ENCODE measurements around the gene PRDX5.

The PRDX5 gene

GRCh38 chr11:64327993-64328392, 10.1 kb downstream of the PRDX5 start:
- DNase-seq: no peak

DNA sequence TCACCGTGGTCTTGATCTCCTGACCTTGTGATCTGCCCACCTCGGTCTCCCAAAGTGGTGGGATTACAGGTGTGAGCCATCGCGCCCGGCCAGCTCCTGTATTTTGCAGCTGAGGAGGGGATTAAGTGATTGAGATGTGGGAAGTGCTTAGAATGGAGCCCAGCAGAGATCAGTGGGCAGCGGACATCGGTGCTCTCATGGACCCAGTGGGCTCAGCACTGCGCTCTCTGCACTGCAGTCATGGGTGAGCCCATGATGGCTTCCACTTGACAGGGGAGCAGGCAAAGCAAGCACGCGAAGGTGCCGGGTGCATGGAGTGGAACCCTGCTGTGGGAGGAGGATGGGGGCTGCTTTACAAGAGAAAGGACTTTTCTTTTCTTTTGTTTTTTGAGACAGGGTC, 13.0 kb downstream of the PRDX5 start:
- no peak for DNase-seq

GRCh38 chr11:64331569-64332371, 13.8 kb downstream of the PRDX5 start:
- DNase-seq: peak; percentile 53

- DNase-seq: no peak
Measured at GRCh38 chr11:64333556-64333955, 15.6 kb downstream of the PRDX5 start.

DNA sequence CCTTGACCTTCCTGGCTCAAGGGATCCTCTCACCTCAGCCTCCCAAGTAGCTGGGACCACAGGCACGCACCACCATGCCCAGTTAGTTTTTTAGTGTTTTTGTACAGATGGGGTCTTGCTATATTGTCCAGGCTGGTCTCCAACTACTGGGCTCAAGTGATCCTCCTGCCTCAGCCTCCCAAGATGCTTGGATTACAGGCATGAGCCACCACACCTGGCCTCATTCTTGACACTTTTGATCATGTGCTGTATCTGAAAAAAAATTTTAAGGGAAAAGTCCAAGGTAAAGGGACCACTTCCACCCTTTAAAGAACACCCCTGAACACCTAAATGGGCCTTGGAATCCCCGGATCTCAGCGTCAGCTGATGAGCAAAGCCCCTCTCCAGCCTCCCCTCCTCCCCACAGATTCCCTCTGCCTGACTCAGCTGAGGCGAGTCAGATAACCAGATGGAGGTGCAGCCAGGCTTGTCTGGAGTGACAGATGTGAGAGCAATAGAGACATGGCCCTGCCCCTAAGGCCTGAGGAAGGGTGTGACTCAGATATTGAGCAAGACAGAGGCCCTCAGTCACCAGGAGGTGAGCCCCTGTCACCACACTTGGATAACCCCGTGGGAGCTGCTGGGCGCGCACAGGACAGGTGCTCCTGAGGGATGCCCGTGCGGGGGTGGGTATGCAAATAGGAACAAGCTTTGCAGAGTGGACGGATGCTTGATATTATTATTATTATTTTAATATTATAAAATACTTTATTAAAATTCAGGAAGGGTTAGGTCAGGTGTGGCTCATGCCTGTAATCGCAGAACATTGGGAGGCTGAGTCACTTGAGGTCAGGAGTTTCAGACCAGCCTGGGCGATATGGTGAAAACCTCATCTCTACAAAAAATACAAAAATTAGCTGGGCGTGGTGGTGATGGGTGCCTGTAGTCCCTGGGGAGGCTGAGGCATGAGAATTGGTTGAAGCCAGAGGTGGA, 17.1 kb downstream of the PRDX5 start:
- DNase-seq: no peak

DNA sequence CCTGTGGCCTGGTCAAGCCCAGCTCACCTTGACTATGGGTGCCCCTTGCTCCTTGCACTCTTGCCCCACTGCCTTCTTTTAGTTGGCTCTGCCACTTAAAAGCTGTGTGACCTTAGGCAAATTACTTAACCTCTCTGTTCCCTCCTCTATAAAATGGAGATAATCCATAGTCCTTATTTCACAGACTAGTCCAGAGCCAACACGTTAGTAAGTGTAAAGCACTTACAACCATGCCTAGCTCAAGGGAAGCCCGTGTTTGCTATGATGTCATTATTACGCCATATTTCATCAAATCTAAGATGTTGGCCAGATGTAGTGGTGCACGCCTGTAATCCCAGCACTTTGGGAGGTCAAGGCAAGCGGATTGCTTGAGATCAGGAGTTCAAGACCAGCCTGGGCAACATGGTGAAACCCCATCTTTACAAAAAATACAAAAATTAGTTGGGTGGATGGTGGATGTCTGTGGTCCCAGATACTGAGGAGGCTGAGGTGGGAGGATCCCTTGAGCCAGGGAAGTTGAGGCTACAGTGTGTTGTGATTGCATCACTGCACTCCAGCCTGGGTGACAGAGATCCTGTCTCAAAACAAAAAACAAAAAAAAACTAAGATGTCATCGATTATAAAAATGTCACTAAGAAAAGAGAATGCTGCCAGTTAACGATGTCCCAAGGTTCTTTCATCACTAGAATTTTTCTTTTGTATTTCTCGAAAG, 19.8 kb downstream of the PRDX5 start:
- DNase-seq: no peak

- DNase-seq: no peak
Measured at GRCh38 chr11:64338716-64339115, 20.8 kb downstream of the PRDX5 start.

DNA sequence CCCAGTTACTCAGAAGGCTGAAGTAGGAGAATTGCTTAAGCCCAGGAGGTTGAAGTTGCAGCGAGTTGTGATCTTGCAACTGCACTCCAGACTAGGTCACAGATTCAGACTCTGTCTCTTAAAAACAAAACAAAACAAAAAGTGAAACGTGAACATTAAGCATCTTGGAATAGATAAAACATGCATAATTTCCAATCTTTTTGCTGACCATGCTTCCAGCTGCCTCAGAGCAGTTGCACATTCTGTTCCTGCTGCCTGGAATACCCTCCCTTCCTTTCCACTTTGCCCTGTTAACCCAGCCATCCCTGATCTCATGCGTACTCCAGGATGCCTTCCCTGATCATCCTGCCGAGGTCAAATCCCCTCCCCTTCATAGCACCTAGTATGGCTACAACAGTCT, 21.4 kb downstream of the PRDX5 start:
- no peak for DNase-seq

DNA sequence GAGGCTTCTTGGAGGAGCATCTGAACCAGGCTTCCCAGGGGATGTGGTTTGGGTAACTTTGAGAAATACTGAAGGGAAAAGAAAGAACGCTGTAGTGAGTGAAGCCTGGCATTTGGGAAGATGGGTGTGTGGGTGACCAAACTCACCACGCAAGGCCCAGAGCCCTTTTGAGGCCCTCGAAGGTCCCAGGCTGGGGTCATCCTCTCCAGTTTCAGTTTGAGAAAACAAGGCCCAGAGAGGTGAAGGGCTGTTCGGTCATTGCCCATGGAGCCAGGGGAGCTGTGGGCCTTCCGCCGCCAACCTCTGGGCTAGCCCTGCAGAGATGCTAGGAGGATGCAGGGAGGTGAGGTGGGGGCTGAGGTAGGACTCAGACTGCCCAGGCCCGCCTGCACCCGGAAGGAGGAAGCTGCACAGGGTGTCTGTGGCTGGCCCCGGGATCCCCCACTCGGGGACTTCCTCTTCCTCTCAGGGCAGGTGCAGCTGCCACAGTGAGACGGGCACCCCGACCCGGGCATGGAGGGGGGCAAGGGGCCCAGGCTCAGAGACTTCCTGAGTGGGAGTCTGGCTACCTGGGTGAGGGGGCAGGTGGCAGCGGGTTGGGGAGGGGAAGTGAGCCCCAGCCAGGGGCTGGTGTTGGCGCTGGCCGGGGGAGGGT, 22.0 kb downstream of the PRDX5 start, which contains the start of gene CCDC88B:
CCDC88B (plus strand) TSS at position 451 of the 655 bp plus-strand sequence; CDS start at position 514, 63 bp downstream.
- DNase-seq: no peak

GRCh38 chr11:64340671-64341335, 22.9 kb downstream of the PRDX5 start:
- DNase-seq: no peak

DNA sequence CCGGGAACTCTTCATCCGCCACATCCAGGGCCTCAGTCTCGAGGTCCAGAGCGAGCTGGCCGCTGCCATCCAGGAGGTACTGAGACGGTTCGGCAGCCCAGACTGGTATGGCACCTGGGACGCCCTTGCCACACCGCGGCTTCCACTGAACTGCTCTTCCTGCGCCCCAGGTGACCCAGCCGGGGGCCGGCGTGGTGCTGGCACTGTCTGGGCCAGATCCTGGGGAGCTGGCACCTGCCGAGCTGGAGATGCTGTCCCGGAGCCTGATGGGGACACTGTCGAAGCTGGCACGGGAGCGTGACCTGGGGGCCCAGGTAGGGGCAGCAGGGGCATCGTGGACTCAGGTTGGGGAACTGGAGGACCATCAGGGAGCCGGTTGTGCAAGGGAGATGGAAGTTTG, 23.5 kb downstream of the PRDX5 start:
- no peak for DNase-seq

DNA sequence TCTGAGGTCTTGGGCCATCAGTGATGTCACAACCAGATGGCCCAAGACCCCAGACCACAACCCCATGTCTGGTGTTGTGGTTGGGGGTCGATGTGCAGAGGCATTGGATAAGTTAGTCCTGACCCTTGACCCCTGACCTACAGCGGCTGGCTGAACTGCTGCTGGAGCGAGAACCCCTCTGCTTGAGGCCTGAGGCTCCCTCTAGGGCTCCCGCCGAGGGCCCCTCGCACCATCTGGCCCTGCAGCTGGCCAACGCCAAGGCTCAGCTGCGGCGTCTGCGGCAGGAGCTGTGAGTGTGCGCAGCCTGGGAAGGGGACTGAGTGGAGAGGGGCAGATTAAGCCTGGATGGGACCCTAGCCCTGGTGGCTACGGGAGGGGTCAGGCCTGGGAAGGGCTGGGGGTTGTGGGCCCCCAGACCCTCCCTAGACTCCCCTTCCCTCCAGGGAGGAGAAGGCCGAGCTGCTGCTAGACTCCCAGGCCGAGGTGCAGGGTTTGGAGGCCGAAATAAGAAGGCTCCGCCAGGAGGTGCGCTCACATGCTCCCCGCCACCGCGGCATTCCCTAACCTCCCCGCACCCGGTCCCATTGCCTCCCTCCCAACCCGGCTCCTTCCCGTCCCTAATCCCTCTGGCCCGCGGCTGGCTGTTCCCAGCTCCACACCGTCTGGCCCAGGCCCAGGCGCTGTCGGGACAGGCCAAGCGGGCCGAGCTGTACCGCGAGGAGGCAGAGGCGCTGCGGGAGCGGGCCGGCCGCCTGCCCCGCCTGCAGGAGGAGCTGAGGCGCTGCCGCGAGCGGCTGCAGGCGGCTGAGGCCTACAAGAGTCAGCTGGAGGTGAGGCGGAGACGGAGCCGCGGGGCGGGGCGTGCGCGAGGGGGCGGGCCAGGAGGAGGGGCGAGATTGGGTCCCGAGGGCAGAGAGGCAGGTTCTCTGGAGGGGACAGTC, 24.2 kb downstream of the PRDX5 start:
- peak; percentile 58 for DNase-seq

DNA sequence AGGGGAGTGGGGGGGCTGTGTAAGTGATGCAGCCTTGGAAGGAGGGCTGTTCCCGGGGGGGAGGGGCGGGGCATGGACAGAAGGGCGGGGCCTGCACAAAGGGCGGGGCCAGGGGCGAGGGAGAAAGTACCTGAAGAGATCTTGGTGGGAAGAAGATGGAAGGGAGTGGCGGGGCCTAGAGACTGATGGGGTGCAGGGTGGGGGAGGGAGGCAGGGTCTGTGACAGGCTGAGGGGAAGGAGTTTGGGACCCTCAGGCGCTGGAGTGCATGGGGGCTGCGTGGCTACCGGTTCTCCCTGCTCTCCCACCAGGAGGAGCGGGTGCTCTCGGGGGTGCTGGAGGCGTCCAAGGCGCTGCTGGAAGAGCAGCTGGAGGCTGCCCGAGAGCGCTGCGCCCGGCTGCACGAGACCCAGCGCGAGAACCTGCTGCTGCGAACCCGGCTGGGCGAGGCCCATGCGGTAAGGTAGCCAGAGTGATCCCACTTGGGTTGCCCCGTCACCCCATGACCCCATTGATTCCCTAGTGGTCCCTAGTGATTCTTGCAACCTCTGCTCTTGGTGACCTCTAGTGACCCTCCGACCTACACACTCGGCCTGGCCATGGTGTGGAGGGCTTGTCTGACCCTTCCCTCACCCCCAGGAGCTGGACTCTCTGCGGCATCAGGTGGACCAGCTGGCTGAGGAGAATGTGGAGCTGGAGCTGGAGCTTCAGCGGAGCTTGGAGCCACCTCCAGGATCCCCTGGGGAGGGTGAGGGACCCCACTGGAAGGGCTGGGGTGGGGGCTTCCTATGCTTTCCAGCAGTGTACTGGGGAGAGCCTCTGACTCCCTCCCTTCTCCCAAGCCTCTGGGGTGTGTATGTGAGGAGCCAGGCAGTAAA, 25.2 kb downstream of the PRDX5 start:
- no peak for DNase-seq

- DNase-seq: no peak
Measured at GRCh38 chr11:64343767-64344559, 26.0 kb downstream of the PRDX5 start.

DNA sequence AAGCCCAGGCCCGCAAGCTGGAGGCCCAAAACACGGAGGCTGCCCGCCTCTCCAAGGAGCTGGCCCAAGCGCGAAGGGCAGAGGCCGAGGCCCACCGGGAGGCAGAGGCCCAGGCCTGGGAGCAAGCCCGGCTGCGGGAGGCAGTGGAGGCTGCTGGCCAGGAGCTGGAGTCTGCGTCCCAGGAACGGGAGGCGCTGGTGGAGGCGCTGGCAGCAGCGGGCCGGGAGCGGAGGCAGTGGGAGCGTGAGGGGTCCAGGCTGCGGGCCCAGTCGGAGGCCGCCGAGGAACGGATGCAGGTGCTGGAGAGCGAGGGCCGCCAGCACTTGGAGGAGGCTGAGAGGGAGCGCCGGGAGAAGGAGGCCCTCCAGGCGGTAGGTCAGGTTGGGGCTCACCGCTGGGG, 26.9 kb downstream of the PRDX5 start:
- DNase-seq: no peak

GRCh38 chr11:64347193-64347867, 29.4 kb downstream of the PRDX5 start:
- DNase-seq: no peak

DNA sequence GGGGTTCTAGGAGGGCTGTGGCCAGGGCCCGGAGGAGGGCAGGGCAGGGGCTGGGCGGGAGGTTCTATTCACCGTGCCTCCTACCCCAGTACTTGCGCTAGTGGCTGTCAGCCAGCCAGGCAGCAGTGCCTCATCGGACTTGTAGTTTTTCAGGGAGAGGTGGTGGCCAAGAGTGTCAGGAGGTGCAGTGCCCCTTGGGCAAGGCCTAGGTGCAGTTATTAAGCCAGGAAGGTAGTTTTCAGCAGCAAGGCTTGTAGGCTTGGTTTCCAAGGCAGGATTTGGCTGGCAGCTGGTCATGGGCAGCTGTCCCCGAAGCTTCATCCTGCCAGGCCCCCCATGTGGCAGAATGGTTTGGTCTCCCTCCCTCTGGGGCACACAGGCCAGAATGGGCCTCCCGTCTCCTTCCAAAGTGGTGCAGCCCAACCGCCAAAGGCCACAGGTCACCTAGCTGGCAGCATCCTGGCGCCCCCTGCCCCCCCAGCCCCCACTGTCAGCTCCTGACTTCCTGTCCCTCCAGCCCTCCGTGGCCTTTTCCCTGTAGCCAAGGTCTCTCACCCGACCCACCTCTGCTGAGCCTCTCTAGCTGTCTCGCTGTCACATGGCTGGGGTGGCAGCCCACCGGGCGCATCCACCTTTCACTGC, 30.6 kb downstream of the PRDX5 start:
- DNase-seq: no peak

DNA sequence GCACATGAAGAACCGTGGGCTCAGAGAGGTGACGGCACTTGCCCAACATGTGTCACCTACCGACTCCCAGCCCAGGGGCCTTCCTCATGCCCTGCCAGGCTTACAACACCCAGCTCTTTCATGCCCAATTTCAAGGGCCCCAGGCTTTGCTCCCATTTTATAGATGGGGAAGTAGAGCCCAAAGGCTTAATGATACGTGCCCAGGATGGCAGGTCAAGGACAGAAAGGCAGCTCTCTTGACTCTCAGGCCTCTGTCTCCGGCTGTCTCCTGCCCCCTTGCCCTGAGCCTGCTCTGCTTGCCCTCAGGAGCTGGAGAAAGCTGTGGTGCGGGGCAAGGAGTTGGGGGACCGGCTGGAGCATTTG, 31.1 kb downstream of the PRDX5 start:
- DNase-seq: no peak

All from NCI-H2029 treated with DMSO at 0.1 percent for 48 hours (cell line).